ENCODE results near the gene OR7A5. TPM values are rescaled to one million over a fixed set of nuclear protein-coding genes. Genes with fewer than 3 reads are reported as not detected.
A peak's percentile ranks its signal among the peaks of the same experiment; 100 is the strongest.
"Not testable (repeated sequence)": the region's sequence is repeated elsewhere in the genome, so short reads cannot be mapped to it uniquely, and the experiment has no call there.

OR7A5 gene
- total and polyA plus RNA-seq, 5 donors = 0.02 TPM; not detected in 4

DNA sequence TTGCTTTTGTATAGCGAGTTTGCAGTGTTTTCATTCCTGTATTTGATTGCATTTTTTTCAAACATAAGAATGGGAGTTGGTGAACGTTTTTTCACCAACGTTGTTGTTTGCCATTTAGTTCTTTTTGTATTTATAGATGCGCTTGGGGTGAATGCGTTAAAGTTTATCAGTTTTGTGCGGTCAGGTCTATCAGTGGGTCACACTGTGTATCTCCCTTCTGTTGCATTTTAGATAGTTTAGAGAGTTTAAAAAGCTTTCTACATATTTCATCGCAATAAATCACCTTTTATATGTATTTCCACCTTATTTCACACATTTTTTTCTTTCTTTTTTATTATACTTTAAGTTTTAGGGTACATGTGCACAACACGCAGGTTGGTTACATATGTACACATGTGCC is 16.4 kb downstream of the OR7A5 start:
- Histone ChIP-seq H3K4me3 (ENCODE audit: low read length) (no peak overlapping the region), H3K27me3 (ENCODE audit: control insufficient read depth, insufficient read depth) (no peaks in the 10 kb centered on the region), H3K4me1 (ENCODE audit: control insufficient read depth, insufficient read depth, low read length) (no peaks in the 10 kb centered on the region), H3K27ac (ENCODE audit: low read length) (no peak overlapping the region), H3K9me3 (ENCODE audit: control insufficient read depth, low read length) (no peaks in the 10 kb centered on the region)
- no peak for DNase-seq
- WGBS = 76% methylated on average over 8 of the region's 8 CpGs
- intact Hi-C loops (cut with DNase I) = no loop called here
- ATAC-seq = no peak

GRCh38 chr19:14817052-14817451 is 17.9 kb downstream of the OR7A5 start:
- 72% methylated on average over 3 of the region's 3 CpGs for WGBS
- H3K27me3 ChIP-seq (ENCODE audit: control insufficient read depth, insufficient read depth) = no peaks in the 10 kb centered on the region
- H3K4me3 ChIP-seq (ENCODE audit: low read length) = no peak overlapping the region
- ATAC-seq = no peak
- DNase-seq = no peak
- no peaks in the 10 kb centered on the region for H3K4me1 ChIP-seq (ENCODE audit: control insufficient read depth, insufficient read depth, low read length)
- no peak overlapping the region for H3K27ac ChIP-seq (ENCODE audit: low read length)
- intact Hi-C loops (cut with DNase I) = no loop called here
- H3K9me3 ChIP-seq (ENCODE audit: control insufficient read depth, low read length) = no peaks in the 10 kb centered on the region

DNA sequence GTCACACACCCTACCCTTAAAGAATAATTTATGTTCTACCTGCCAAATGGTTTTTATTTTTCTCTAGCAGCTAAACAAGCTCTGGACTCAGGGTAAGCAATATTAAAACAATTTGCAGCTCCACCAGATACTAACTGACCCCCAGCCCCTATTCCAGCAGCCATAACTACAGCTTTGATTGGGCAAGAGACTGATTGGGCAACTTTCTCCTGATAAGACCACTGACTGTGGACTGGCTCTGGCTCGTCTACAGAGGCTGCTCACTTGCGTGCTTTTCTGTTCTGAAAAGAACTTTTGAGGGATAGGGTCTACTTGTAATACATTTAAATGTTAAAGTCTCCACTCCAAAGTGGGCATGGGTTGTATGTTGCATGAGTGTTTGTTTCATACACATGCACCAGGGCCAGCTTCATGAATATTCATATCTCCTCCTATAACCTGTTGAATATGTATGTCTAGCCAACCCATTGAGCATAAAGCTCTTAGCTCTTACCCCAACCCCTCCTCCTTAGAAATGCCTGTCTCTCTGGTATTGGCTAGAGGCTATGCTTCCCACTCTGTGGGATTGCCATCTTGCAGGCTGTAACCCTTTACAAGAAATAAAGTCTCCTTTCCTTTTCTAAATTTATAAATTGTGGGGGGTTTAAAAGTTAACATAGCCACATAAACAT is 19.9 kb downstream of the OR7A5 start:
- 48% methylated on average over 2 of the region's 2 CpGs for WGBS
- H3K4me1 ChIP-seq (ENCODE audit: control insufficient read depth, insufficient read depth, low read length) = no peaks in the 10 kb centered on the region
- H3K9me3 ChIP-seq (ENCODE audit: control insufficient read depth, low read length) = no peaks in the 10 kb centered on the region
- no peak overlapping the region for H3K4me3 ChIP-seq (ENCODE audit: low read length)
- DNase-seq = no peak
- H3K27ac ChIP-seq (ENCODE audit: low read length) = no peak overlapping the region
- ATAC-seq = no peak
- no peaks in the 10 kb centered on the region for H3K27me3 ChIP-seq (ENCODE audit: control insufficient read depth, insufficient read depth)
- intact Hi-C loops (cut with DNase I) = no loop called here

- WGBS = 45% methylated on average over 9 of the region's 9 CpGs
- H3K4me3 ChIP-seq (ENCODE audit: low read length) = no peak overlapping the region
- H3K4me1 ChIP-seq (ENCODE audit: control insufficient read depth, insufficient read depth, low read length) = no peaks in the 10 kb centered on the region
- intact Hi-C loops (cut with DNase I) = no loop called here
- no peak for DNase-seq
- H3K27ac ChIP-seq (ENCODE audit: low read length) = no peak overlapping the region
- H3K9me3 ChIP-seq (ENCODE audit: control insufficient read depth, low read length) = no peaks in the 10 kb centered on the region
- ATAC-seq = no peak
- no peaks in the 10 kb centered on the region for H3K27me3 ChIP-seq (ENCODE audit: control insufficient read depth, insufficient read depth)
These were observed 25.5 kb downstream of the OR7A5 start for GRCh38 chr19:14809272-14810057.

- H3K27me3 ChIP-seq (ENCODE audit: control insufficient read depth, insufficient read depth) = no peaks in the 10 kb centered on the region
- intact Hi-C loops (cut with DNase I) = no loop called here
- no peak overlapping the region for H3K4me3 ChIP-seq (ENCODE audit: low read length)
- H3K9me3 ChIP-seq (ENCODE audit: control insufficient read depth, low read length) = no peaks in the 10 kb centered on the region
- WGBS = 83% methylated on average over 3 of the region's 3 CpGs
- no peaks in the 10 kb centered on the region for H3K4me1 ChIP-seq (ENCODE audit: control insufficient read depth, insufficient read depth, low read length)
- DNase-seq (no peak), ATAC-seq (no peak)
- no peak overlapping the region for H3K27ac ChIP-seq (ENCODE audit: low read length)
These were observed 30.2 kb downstream of the OR7A5 start for GRCh38 chr19:14804765-14805164.

DNA sequence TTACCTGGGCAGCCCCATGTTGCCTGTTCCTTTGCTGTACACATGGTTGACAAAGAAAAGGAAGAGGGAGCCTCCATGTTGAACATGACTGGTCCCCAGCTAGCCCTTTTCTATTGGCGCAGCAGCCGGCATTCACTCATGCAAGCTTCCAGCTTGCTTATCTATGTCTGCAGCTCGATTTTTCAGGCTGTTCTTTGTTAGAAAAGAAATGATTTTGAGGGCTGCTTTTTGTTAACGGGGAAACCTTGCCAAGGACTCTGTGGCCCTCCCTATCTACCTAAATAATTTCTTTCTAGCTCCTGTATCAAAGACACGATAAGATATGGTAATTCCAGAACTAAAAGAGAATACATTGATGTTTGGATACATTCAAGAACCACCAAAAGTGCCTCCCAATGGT is 36.2 kb downstream of the OR7A5 start:
- H3K4me3 ChIP-seq (ENCODE audit: low read length) = no peak overlapping the region
- no peak for ATAC-seq
- no peak for DNase-seq
- H3K27ac ChIP-seq (ENCODE audit: low read length) = no peak overlapping the region
- intact Hi-C loops (cut with DNase I) = no loop called here
- 61% methylated on average over 5 of the region's 5 CpGs for WGBS
- H3K27me3 ChIP-seq (ENCODE audit: control insufficient read depth, insufficient read depth) = no peaks in the 10 kb centered on the region
- H3K4me1 ChIP-seq (ENCODE audit: control insufficient read depth, insufficient read depth, low read length) = no peaks in the 10 kb centered on the region
- no peaks in the 10 kb centered on the region for H3K9me3 ChIP-seq (ENCODE audit: control insufficient read depth, low read length)

DNA sequence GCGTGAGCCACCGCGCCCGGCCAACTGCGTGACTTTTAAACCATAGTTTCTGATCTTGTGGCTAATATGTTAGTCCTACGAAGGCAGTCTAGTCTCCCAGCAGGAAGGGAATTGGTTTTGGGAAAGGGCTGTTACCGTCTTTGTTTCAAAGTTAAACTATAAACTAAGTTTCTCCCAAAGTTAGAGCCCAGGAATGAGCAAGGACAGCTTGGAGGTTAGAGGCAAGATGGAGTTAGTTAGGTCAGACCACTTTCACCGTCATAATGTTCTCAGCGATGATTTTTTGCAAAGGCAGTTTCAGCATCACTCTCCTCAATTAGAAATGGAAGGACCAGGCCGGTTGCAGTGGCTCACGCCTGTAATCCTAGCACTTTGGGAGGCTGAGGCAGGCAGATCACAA is 39.0 kb downstream of the OR7A5 start:
- no peaks in the 10 kb centered on the region for H3K4me1 ChIP-seq (ENCODE audit: control insufficient read depth, insufficient read depth, low read length)
- H3K27ac ChIP-seq (ENCODE audit: low read length) = no peak overlapping the region
- ATAC-seq = no peak
- H3K4me3 ChIP-seq (ENCODE audit: low read length) = no peak overlapping the region
- no peaks in the 10 kb centered on the region for H3K9me3 ChIP-seq (ENCODE audit: control insufficient read depth, low read length)
- intact Hi-C loops (cut with DNase I) = no loop called here
- DNase-seq = no peak
- H3K27me3 ChIP-seq (ENCODE audit: control insufficient read depth, insufficient read depth) = no peaks in the 10 kb centered on the region
- WGBS = 91% methylated on average over 11 of the region's 11 CpGs

- intact Hi-C loops (cut with DNase I) = no loop called here
- ATAC-seq = no peak
- WGBS = 80% methylated on average over 5 of the region's 5 CpGs
- Histone ChIP-seq H3K4me1 (ENCODE audit: control insufficient read depth, insufficient read depth, low read length) (no peaks in the 10 kb centered on the region), H3K27ac (ENCODE audit: low read length) (no peak overlapping the region), H3K4me3 (ENCODE audit: low read length) (no peak overlapping the region), H3K27me3 (ENCODE audit: control insufficient read depth, insufficient read depth) (no peaks in the 10 kb centered on the region), H3K9me3 (ENCODE audit: control insufficient read depth, low read length) (no peaks in the 10 kb centered on the region)
- no peak for DNase-seq
These were observed 39.8 kb downstream of the OR7A5 start for GRCh38 chr19:14795078-14795721.

GRCh38 chr19:14792250-14792649 is 42.7 kb downstream of the OR7A5 start:
- H3K27ac ChIP-seq (ENCODE audit: low read length); H3K27me3 ChIP-seq (ENCODE audit: control insufficient read depth, insufficient read depth); H3K9me3 ChIP-seq (ENCODE audit: control insufficient read depth, low read length); intact Hi-C loops (cut with DNase I); H3K4me3 ChIP-seq (ENCODE audit: low read length); H3K4me1 ChIP-seq (ENCODE audit: control insufficient read depth, insufficient read depth, low read length); DNase-seq; ATAC-seq: not testable (repeated sequence)
- WGBS = 80% methylated on average over 6 of the region's 6 CpGs

DNA sequence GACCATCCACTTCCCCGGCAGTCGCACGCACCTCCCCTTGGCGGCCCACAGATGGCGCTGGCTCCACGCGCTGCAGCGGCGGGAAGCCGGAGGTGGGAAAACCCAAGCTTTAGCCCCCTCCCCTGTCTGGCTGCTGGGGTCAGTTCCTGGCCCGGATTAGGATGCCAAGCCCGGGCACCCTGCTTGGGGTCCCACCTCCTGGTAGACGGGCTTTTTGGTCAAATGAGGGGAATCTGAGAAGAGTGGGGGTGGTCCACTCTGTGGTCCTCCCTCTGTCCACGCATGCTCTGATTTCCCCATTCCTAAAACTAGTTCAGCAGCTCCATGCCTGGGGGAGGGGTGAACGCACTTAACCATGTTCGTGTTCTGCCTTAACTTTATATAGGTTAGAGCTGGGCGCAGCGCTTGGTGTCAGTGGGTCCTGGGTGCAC is 48.5 kb downstream of the OR7A5 start:
- DNase-seq (no peak), ATAC-seq (peak; percentile 24 to 26)
- Histone ChIP-seq H3K27me3 (ENCODE audit: control insufficient read depth, insufficient read depth) (no peaks in the 10 kb centered on the region), H3K9me3 (ENCODE audit: control insufficient read depth, low read length) (no peaks in the 10 kb centered on the region), H3K27ac (ENCODE audit: low read length) (no peak overlapping the region), H3K4me3 (ENCODE audit: low read length) (no peak overlapping the region), H3K4me1 (ENCODE audit: control insufficient read depth, insufficient read depth, low read length) (no peaks in the 10 kb centered on the region)
- 16% methylated on average over 18 of the region's 18 CpGs for WGBS
- intact Hi-C loops (cut with DNase I) = no loop called here

- H3K9me3 ChIP-seq (ENCODE audit: control insufficient read depth, low read length); H3K4me3 ChIP-seq (ENCODE audit: low read length); H3K27ac ChIP-seq (ENCODE audit: low read length); H3K27me3 ChIP-seq (ENCODE audit: control insufficient read depth, insufficient read depth); intact Hi-C loops (cut with DNase I); H3K4me1 ChIP-seq (ENCODE audit: control insufficient read depth, insufficient read depth, low read length): not testable (repeated sequence)
- ATAC-seq (peak; percentile 80 to 83), DNase-seq (peak; percentile 38 to 72 (median 65))
- 54% methylated on average over 9 of the region's 11 CpGs for WGBS
These were observed 49.7 kb downstream of the OR7A5 start for GRCh38 chr19:14785102-14785793.
